GM21515 (cell line): ENCODE data around the gene PLA1A.
A peak's percentile ranks its signal among the peaks of the same experiment; 100 is the strongest.
"Not testable (repeated sequence)": the region's sequence is repeated elsewhere in the genome, so short reads cannot be mapped to it uniquely, and the experiment has no call there.

Experiments
- ATAC-seq: cut with Tn5 transposase; IDR thresholded peaks from one replicate; pipeline ENCODE4 v1.9.1; 2021; ENCODE audit not compliant: unreplicated experiment

The PLA1A gene

DNA sequence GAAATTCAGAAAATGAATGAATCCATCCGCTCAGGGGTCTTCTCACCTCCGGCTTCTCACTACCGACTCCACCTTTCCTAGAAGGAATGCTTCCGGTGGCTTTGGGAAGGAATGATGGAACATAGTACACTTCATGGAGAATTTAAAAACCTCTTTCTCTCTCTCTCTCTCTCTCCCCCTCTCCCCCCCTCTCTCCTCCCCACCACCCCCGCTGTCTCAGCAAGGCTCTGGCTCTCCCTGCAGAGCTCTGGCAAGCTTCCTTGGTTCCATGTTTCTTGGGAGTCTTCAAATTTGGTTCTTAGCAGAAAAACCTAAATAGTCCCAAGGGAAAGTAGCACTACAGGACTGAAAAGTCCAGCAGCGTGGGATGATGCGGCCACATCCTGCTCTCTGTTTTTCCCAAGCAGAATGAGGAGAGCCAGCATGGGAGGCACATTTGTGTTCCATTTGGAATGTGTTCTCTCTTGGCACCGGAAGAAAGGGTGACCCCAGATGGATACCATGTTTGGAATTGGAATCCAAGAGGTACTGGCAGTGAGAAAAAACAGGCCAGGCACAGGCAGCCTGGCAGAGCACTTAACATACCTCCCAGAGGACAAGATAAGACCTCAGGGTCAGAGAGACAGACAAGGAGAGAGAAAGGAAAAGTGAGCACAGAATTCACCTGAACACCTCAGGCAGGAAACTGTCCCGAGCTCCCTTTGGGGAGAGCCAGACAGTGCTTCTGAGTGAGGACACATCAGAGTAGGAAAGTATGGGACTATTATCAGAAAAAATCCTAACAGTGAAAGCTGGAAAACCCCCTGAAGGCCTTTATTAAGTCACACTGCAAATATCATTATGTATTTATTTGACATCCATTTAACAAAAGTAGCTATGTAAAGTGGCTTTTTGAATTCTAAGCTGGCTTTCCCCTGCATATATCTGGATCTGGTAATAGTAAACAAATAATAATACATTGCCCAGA is 63.1 kb downstream of the PLA1A start, which contains the start of gene POPDC2:
POPDC2 (minus strand) TSS at position 116 of the 967 bp plus-strand sequence. CDS start 166 bp downstream, outside the sequence.
- ATAC-seq = no peak

DNA sequence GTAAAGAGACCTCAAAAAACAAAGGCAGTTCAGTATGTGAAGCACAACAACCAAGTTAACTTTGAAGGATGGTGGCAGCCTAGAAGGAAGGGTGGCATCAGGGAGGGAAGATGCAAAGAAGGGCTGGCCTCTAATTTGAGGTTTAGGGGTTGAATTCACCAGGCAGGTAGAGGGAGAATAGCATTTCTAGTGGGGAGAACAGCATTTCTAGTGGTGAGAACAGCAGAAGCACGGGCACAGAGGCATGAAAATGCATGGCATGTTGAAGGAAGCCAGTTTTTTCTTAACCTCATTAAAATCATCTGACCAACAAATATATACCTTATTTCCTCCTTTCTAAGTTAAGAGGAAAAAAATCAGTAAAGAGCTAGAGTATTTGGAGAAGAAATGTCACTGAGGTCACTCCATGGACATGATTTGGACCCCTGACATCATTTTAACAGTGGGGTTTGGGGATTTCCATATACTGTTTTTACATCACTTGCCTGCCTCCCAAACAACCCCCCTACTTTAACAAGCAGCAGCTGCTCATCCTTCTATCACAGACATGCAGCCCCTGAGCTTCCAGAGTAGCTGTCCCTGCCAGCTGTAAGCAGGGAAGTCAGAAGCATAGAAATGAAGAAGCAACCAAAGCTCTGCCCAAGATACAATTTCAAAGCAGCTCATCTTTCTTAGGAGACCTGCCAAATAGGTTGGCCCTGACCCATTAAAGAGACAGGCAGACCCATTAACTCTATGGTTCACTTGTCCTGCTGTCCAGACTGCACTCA is 65.1 kb downstream of the PLA1A start:
- ATAC-seq = no peak

DNA sequence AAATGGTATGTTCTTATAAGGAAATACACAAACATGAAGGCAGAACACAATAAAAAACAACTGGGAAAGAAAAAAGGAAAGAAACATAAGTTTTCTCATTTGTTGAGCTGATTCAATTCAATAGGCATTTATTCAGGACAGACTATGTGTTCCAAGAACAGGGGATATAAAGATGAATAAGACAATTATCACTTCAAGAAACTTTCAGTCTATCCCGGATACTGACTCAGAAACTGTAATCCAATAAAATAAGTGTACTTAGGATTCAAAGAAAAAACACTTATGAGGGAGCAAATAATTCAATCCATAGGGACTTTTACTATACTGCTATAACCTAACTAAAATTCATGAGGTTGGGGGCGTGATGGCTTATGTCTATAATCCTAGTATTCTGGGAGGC is 66.2 kb downstream of the PLA1A start:
- no peak for ATAC-seq

DNA sequence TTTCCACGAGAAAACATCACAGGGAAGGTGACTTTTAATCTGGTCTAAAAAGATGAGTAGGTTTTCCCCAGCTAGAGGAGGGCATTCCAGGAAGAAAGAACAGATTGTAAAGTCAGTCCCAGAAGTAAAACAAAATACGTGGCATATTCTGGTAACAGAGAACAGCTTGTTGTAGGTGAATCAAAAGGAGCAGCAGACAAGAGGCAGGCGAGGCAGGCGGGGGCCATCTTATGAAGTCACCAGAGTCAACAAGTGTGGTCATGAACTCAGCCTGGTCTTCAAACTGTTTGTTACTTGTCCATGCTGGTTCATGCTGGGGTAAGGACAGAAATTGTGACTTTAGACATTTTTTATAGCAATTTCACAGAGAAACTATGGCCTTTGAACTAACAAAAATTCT is 66.7 kb downstream of the PLA1A start:
- no peak for ATAC-seq

DNA sequence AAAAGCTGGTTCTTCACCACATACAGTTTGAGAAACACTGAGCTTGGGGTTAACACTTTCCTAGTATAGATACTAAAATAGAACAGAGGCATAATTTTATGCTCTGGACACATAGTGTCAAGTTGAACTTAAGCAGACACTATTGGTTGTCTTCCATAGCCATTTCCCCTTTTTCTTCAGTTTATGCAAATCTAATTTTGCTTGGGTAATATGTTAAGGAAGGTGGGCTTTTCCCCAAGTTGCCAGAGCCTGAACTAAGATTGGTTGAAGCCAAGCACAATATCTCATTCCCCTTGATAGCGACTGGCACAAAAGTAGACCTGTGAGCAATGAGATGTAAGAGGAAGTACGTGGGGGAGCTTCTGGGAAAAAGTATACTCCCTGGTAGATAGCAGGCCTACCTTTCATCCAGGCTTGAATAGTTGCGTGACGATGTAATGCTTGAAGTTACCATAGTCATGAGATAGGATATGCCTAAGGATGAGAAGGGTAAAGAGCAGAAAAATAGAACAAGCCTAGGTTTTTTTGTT is 67.2 kb downstream of the PLA1A start:
- ATAC-seq = no peak

DNA sequence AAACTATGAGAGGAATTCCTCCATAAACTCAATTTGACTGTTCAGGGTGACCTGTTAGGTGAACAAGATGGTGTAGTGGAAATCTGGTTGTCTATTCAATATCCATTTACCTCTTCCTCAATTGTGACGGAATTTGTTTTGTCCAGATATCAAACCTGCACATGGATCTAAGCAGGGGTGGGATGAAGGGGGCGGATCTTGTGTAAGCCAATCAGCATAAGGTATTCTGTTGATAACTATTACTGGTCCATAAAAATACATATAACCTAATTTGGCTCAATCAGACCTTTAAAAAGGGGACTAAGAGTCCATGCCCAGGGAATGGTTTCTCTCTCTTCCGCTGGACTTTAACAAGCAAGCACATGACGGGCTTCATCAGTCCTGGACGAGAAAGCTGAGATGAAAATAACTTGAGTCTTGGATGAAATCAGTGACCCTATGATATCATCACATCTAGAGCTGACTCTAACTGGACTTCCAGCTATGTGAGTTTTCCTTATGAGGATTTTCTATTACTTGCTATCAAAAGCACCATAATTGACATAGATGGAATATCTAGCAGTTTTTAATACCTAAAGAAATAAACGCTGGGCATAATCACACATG is 68.4 kb downstream of the PLA1A start:
- no peak for ATAC-seq

DNA sequence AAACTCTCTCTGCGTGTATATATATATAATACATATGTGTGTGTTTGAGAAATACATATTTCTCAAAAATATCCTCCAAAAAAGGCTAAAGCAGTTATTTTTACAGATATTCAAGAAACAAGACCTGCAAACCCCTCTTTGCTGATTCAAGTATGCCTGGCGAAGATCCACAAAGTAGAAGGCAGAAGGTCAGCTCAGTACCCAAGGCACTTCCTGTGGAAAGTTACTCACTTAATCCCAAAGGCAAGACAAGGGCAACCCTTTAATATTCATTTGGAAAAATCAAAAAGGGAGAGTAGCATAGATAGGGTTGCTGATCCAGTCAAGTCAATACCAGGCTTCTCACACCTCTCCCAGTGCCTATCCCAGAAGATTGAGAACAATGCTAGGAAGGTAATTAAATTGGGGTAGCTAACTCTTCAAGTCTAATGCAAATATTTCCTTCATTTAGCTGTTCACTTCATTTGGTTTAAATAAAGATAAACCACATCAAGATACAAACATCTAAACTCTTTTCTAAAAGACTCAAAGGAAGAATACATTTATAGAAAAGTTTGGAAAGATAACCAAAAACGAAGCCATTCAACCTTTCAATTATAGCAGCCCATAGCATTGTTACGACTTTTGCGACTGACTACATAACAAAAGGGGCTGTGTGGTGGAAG is 72.4 kb downstream of the PLA1A start:
- no peak for ATAC-seq

DNA sequence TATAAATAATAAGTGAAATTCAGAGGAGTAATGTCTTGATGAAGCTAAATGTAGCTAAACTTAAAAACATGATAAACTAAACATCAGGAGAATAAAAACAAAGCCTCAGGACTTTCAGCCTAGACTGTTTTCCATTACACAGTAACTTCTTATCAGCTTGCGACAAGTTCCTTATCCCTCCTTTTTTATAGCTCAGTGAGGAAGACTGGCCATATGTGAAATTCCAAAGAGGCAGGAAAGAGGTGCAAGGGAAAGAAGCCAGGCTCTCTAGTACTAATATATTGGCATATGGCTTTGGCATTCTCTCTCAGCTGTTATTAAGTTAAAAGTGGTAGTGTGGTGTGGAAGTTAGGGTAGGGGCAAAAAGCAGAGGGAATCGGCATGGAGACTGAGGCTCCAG is 75.1 kb downstream of the PLA1A start:
- no peak for ATAC-seq

DNA sequence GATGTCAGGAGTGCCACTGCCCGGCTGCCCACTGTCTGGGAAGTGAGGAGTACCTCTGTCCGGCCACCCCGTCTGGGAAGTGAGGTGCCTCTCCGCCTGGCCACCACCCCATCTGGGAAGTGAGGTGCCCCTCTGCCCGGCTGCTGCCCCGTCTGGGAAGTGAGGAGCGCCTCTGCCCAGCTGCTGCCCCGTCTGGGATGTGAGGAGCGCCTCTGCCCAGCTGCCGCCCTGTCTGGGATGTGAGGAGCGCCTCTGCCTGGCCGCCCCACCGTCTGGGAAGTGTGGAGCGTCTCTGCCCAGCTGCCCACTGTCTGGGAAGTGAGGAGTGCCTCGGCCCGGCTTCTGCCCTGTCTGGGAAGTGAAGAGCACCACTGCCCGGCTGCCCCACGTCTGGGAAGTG is 76.2 kb downstream of the PLA1A start:
- ATAC-seq = no peak

DNA sequence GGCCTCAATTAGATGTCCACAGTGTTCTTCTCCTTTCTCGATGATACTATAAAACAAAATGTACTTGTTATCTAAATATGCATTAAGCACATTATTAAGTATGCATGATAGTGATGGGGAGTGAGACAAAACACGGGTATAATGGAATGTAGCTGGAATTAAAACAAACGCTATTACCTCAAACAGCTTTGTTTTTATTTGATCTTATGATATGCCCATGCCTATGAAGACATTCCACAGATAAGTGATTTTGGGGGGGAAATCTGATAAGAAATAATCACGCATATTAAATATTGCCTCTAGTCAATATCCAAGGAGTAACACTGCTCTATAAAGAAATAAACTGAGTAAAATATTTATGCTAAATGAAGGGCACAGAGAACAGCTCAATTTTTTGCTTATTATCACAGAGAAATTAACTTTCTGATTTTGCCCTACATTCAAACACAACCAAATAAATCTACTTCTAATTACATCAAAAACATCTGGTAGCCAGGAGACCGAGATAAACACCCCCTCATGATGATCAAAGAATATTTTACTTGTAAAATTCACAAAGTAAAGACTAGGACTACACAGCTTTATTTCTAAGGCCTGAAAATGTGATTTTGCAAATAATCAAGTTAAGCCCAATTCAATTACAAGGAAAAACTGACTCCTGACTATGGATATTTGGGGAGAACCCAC is 77.6 kb downstream of the PLA1A start:
- ATAC-seq = no peak

DNA sequence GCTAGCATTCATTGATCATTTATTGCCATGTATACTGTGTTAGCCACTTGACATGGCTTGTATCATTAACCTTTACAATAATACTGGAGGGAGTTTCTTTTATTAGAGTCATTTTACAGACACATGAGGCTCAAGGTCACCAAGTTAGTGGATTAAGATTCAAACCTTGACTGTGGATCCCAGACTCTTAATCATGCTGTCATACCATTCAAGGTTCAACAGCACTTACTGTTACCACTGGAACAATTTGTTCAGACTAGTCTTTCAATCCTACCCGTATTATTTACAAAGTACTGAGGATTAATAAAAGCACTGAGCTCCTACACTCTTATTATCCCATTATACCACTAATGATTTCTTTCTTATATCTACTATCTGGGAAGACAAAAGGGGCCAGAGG is 78.3 kb downstream of the PLA1A start:
- ATAC-seq = no peak

DNA sequence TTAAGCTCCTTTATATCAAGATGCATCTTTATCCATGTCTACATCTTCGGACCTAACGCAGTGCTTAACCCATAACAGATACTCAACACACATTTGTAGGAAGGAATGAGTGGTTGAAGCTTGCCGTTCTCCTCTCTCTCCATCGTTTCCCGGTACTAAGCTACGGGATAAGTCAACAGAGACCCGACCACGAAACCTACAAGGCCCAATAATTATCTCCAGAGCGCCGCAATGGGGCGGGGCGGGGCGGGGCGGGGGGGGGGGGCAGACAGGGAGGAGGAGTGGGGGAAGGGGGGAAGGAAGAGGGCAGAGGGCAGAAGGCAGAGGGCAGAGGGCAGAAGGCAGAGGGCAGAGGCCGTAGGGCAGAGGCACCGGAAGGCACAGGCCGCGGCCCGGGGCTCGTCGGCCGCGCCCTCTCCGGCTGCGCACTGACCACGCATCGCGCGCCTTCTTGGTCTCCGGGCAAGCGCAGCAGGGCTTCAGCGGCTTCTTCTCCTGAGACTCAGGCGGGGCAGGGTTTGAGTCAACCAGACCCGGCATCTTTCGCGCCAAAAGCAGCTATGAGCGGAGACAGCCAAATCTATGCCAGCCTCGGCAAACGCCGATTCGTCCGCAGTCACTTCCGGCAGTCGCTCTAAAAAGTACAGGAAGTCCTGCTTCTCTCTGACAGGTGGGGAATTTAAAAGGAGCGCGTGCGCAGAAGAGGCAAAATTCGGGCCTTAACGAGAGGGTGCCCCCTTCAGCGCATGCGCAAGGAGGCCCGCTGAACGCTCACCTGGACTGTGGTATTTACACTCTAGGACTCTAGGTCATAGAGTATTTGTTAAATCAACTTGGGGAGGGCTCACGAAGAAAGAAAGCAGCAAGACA is 79.3 kb downstream of the PLA1A start, which contains the start of gene COX17:
COX17 (minus strand) TSS at position 636 of the 870 bp plus-strand sequence; CDS start at position 540, 96 bp downstream.
- peak; percentile 91 for ATAC-seq

DNA sequence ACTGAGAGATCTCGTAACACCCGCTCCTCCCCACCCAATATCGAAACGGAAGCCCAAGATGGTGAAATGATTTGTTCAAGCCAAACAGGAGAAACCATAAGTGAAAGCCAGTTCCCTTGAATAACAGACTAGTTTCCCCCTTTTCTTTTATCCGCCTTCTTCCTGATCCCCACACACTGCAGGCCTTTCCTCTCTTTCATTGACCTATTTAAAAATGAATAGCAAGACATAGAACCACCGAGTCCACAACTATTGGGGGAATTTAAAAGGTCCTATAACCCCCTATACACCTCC is 79.9 kb downstream of the PLA1A start:
- ATAC-seq = no peak

DNA sequence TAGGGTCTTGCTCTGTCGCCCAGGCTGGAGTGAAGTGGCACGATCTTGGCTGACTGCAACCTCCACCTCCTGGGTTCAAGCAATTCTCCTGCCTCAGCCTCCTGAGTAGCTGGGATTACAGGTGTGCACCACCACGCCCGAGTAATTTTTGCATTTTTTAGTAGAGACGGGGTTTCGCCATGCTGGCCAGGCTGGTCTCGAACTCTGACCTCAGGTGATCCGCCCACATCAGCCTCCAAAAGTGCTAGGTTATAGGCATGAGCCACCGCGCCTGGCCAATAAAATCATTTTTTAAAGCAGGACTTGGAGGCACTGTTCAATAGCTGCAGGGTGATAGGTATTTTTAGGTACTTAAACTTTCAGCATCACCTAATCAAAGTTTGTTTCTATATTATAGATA is 80.5 kb downstream of the PLA1A start:
- ATAC-seq = not testable (repeated sequence)
